Measurements from ENCODE around the gene TRMT44.

GRCh38 chr4:8503801-8504200 is 63.2 kb downstream of the TRMT44 start:
- TF ChIP-seq CTCF (optimal IDR thresholded peaks at IDR 0.05 in 1 of 3, IDR thresholded peaks at IDR 0.05 in 1 of 3, conservative IDR thresholded peaks at IDR 0.05 in 1 of 3; ENCODE audit: extremely low read depth in 1 of 3, insufficient read depth in 2 of 3, low read length in 3 of 3), result no peak
- TF ChIP-seq EZH2 (IDR thresholded peaks at IDR 0.05; ENCODE audit: low read length), result no peak
